Measurements from ENCODE around the gene FOXP1. TPM values are rescaled to one million over a fixed set of nuclear protein-coding genes. Genes with fewer than 3 reads are reported as not detected.
"Not testable (repeated sequence)": the region's sequence is repeated elsewhere in the genome, so short reads cannot be mapped to it uniquely, and the experiment has no call there.

The FOXP1 gene
- total and polyA plus RNA-seq, 2 of the 13 experiments (the other 11 are each of a cell fraction or from before 2014, with no cell fraction given) = 40.4 to 59.0 TPM

- ATAC-seq (no peak; the same call in 2 of the 3 replicates), FAIRE-seq (no peak), DNase-seq (ENCODE audit: low spot score) (peak; percentile 23)
- Histone ChIP-seq H2AFZ (ENCODE audit: low read length) (no peak overlapping the region), H3K4me3 (replicated peaks in 1 of 3; ENCODE audit: insufficient read depth in 1 of 3, low read depth in 2 of 3, low read length in 3 of 3) (no peak overlapping the region), H3K36me3 (replicated peaks in 1 of 2; ENCODE audit: control insufficient read depth in 1 of 2, insufficient read depth in 2 of 2, low read length in 2 of 2) (no peaks in the 10 kb centered on the region; a peak in 1 of 5 replicates), H3K79me2 (ENCODE audit: insufficient read depth, low read length) (peaks cover 4% of the 10 kb centered on the region), H4K20me1 (ENCODE audit: insufficient read depth, low read length) (peaks cover 7% of the 10 kb centered on the region; the same call in 1 of the 2 replicates), H3K4me1 (ENCODE audit: insufficient read depth, low read length) (peaks cover 25% of the 10 kb centered on the region), H3K4me2 (ENCODE audit: low read depth, low read length) (no peak overlapping the region), H3K9me3 (ENCODE audit: low read length) (no peaks in the 10 kb centered on the region), H3K27ac (ENCODE audit: extremely low read length, insufficient read depth, low read length) (no peak overlapping the region), H3K9ac (ENCODE audit: insufficient read depth, low read depth, low read length) (no peak overlapping the region), H3K27me3 (ENCODE audit: control insufficient read depth in 1 of 2, insufficient read depth in 2 of 2, low read length in 2 of 2) (no peaks in the 10 kb centered on the region)
- intact Hi-C loops (cut with micrococcal nuclease; ENCODE audit: unreplicated experiment) (no loop called here), in situ Hi-C loops (cut with HindIII; ENCODE audit: extremely low pct_ligation_motif_present, low pct_unique_long_range_greater_than_20kb) (no loop called here)
- no peak for TF ChIP-seq GLMP (CRISPR knock-in tag; IDR thresholded peaks at IDR 0.05; ENCODE audit: borderline replicate concordance)
- no peak for TF ChIP-seq TEF (CRISPR knock-in tag; IDR thresholded peaks at IDR 0.05)
- TF ChIP-seq BATF2 (CRISPR knock-in tag; IDR thresholded peaks at IDR 0.05) = no peak
- TF ChIP-seq ZNF83 (CRISPR knock-in tag; IDR thresholded peaks at IDR 0.05; ENCODE audit: borderline replicate concordance) = no peak
- no peak for TF ChIP-seq ATF5 (CRISPR knock-in tag; IDR thresholded peaks at IDR 0.05; ENCODE audit: low read depth)
- TF ChIP-seq E2F1 (CRISPR knock-in tag; IDR thresholded peaks at IDR 0.05) = no peak
- TF ChIP-seq ZNF121 (CRISPR knock-in tag; IDR thresholded peaks at IDR 0.05) = peak; percentile 72
- no peak for TF ChIP-seq MAFG (CRISPR knock-in tag; IDR thresholded peaks at IDR 0.05)
- POLR2A ChIA-PET = no interaction called here
- no TSS peak for BruUV-seq (replicated peaks)
- CTCF ChIA-PET (ENCODE audit: low intra/inter-chr PET ratio, low total read pairs) = no interaction called here
- WGBS (ENCODE audit: low lambda C conversion rate) = 87% methylated on average over 3 of the region's 3 CpGs
Measured at GRCh38 chr3:71325715-71326114, 257.8 kb downstream of the FOXP1 start.

- H4K20me1 ChIP-seq (ENCODE audit: insufficient read depth, low read length); H3K79me2 ChIP-seq (ENCODE audit: insufficient read depth, low read length); BruUV-seq (replicated peaks); ATAC-seq; H3K9ac ChIP-seq (ENCODE audit: insufficient read depth, low read depth, low read length); POLR2A ChIA-PET; H3K36me3 ChIP-seq (replicated peaks in 1 of 2; ENCODE audit: control insufficient read depth in 1 of 2, insufficient read depth in 2 of 2, low read length in 2 of 2); H3K9me3 ChIP-seq (ENCODE audit: low read length); FAIRE-seq; CTCF ChIA-PET (ENCODE audit: low intra/inter-chr PET ratio, low total read pairs); in situ Hi-C loops (cut with HindIII; ENCODE audit: extremely low pct_ligation_motif_present, low pct_unique_long_range_greater_than_20kb); H3K27ac ChIP-seq (ENCODE audit: extremely low read length, insufficient read depth, low read length); intact Hi-C loops (cut with micrococcal nuclease; ENCODE audit: unreplicated experiment); DNase-seq (ENCODE audit: low spot score); H2AFZ ChIP-seq (ENCODE audit: low read length); H3K4me2 ChIP-seq (ENCODE audit: low read depth, low read length); H3K27me3 ChIP-seq (ENCODE audit: control insufficient read depth in 1 of 2, insufficient read depth in 2 of 2, low read length in 2 of 2); H3K4me3 ChIP-seq (replicated peaks in 1 of 3; ENCODE audit: insufficient read depth in 1 of 3, low read depth in 2 of 3, low read length in 3 of 3): not testable (repeated sequence)
- 98% methylated on average over 5 of the region's 5 CpGs for WGBS (ENCODE audit: low lambda C conversion rate)
- H3K4me1 ChIP-seq (ENCODE audit: insufficient read depth, low read length) = peaks cover 34% of the 10 kb centered on the region
Measured at GRCh38 chr3:71324224-71324623, 259.3 kb downstream of the FOXP1 start.
